ENCODE results near the gene SIX4. TPM values are rescaled to one million over a fixed set of nuclear protein-coding genes. Genes with fewer than 3 reads are reported as not detected.
"Not testable (repeated sequence)": the region's sequence is repeated elsewhere in the genome, so short reads cannot be mapped to it uniquely, and the experiment has no call there.

The SIX4 gene
- total RNA-seq, 4 donors from 2014 or later: 0.95 to 13.4 (median 3.0) TPM

DNA sequence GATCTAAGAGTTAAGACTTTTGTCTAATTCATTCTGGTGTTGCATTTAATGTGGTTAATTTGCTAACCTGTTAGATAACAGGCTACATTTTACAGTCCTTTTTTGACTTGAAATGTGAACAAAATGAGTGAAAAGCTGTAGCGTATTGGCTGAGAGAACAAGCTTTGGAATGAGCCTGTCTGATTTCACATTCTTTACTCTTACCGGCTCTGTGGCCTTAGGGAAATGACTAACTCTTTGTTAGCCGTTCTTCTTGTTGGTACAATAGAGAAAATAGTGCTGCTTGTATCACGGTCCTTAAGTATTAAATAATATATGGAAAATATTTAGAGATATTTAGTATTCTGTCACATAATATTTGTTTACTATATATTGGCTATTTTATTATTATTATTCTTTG, 12.3 kb upstream of the SIX4 start:
- DNase-seq (ENCODE audit: low spot score): no peak
- TF ChIP-seq, protein P1, sequence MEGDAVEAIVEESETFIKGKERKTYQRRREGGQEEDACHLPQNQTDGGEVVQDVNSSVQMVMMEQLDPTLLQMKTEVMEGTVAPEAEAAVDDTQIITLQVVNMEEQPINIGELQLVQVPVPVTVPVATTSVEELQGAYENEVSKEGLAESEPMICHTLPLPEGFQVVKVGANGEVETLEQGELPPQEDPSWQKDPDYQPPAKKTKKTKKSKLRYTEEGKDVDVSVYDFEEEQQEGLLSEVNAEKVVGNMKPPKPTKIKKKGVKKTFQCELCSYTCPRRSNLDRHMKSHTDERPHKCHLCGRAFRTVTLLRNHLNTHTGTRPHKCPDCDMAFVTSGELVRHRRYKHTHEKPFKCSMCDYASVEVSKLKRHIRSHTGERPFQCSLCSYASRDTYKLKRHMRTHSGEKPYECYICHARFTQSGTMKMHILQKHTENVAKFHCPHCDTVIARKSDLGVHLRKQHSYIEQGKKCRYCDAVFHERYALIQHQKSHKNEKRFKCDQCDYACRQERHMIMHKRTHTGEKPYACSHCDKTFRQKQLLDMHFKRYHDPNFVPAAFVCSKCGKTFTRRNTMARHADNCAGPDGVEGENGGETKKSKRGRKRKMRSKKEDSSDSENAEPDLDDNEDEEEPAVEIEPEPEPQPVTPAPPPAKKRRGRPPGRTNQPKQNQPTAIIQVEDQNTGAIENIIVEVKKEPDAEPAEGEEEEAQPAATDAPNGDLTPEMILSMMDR (IDR thresholded peaks at IDR 0.05): no peak
- ATAC-seq (ENCODE audit: low FRiP score): no peak

DNA sequence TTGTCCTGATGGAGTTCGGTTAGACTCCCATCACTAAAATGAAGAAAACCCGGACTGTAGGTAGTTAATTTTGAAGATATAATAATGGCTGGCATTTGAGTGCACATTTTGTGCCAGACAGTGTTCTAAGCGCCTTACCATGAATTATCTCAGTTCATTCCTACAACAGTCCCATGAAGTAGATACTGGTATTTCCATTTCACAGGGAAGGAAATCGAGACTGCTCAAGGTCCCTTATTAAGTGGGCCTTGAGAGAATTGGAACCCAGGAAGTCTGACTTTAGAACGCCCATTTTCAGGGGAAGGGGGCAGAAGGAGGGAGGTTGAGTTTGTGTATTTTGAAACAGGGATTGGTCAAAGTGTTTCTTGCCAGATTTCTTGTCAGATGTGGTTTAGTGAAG, 11.3 kb upstream of the SIX4 start:
- DNase-seq (ENCODE audit: low spot score) (no peak), ATAC-seq (ENCODE audit: low FRiP score) (no peak)
- TF ChIP-seq, protein P1 (IDR thresholded peaks at IDR 0.05): no peak

DNA sequence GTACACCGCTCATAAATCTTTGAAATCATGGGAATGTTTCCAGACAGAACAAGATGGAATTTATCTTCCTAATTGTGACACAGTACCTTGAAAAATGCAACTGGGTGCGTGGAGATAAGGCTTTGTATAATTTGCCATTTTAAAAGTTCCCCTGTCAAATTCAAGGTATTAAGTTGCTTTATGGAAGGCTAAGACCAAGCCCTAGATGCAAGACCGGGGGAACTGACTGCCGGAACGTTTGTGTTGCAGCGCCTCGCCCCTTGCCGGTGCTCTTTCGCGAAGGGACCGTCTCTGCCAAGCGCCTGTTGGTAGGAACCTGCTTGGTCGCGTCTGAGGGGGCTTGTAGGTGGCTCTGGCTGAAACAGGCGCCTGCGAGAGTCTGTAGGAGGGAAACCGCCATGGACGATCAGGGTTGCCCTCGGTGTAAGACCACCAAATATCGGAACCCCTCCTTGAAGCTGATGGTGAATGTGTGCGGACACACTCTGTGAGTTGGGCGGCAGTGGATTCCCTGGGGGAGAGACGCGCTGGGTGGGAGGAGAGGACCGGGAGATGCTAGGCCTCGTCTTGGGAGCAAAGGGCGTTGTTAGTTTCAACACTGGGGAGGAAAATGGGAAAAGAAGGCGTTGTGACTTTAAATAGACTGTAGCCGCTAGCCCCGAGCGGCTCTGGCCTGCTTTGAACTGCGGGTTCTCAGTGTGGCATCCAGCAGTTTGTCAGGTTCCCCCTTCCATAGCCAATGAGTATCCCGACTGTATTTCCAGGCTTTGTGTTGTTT, 10.5 kb upstream of the SIX4 start, which contains the start of gene MNAT1:
Gene MNAT1, plus strand, starts transcription at position 297 of the 778 bp plus-strand sequence. Its CDS starts 102 bp downstream, at position 399.
- ATAC-seq (ENCODE audit: low FRiP score) (peak; percentile 95), DNase-seq (ENCODE audit: low spot score) (no peak)
- TF ChIP-seq, protein P1 (IDR thresholded peaks at IDR 0.05): no peak

DNA sequence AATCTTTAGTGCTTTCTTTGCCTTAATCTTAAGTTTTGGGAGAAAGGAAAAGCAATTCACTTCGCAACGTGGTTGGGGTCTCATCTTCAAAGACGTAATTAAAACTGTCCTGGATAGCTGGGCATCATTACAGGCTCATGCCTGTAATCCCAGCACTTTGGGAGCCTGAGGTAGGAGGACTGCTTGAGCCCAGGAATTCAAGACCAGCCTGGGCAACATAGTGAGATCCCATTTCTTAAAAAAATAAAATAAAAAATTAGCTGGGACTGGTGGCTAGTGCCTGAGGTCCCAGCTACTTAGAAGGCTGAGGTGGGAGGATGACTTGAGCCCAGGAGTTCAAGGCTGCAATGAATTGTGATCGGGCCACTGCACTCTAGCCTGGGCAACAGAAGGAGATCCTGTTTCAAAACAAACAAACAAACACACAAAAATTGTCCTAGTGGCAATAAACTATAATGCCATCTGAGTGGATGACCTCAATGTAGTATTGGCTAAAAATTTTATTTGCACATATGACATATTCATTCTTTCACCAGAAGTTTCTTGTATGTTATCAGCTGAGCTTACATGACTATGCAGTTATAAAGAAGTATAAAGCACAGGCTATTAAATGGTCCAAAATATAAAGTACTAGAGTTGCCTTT, 8.8 kb upstream of the SIX4 start:
- no peak for DNase-seq (ENCODE audit: low spot score)
- TF ChIP-seq, protein P1 (IDR thresholded peaks at IDR 0.05): no peak
- no peak for ATAC-seq (ENCODE audit: low FRiP score)

DNA sequence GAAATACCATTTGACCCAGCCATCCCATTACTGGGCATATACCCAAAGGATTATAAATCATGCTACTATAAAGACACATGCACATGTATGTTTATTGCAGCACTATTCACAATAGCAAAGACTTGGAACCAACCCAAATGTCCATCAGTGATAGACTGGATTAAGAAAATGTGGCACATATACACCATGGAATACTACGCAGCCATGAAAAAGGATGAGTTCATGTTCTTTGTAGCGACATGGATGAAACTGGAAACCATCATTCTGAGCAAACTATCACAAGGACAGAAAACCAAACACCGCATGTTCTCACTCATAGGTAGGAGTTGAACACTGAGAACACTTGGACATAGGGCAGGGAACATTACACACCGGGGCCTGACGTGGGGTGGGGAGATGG, 7.1 kb upstream of the SIX4 start:
- not testable (repeated sequence) for ATAC-seq (ENCODE audit: low FRiP score); DNase-seq (ENCODE audit: low spot score)

DNA sequence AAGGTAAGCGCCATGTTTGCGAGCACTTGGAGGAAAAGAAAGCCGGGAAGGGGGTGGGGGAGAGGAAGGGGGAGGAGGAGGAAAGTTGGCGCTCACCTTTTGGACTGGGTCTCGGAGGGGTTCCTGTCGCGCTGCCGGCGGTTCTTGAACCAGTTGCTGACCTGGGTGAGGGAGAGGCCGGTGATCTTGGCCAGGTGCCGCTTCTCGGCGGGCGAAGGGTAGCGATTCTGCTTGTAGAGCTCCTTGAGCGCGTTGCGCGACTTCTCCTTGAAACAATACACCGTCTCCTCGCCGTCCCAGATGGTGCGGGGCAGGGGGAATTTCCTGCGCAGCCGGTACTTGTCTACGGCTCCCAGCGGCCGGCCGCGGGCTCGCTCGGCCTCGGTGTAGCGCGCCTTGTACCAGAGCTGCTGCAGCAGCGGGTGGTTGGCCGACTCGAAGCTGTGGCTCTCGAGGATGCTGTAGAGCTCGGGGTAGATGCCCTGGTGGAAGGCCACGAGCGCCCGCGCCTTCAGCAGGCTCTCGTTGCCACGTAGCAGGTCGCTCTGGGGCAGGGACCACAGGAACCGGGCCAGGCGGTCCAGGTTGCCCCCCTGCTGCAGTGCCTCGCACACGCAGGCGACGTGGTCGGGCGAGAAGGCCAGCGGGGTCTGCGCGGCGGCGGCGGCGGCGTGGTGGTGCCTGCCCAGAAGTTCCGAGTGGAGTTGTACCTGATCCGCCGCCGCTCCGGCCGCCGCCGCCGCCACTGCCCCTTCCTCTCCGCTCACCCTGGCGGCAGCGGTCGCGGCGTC, 840 bp downstream of the SIX4 start:
- TF ChIP-seq, protein P1 (IDR thresholded peaks at IDR 0.05): no peak
- DNase-seq (ENCODE audit: low spot score): no peak
- ATAC-seq (ENCODE audit: low FRiP score): peak; percentile 26

All from omental fat pad (tissue), 4 donors.